Kidney glomerular epithelial cell (primary cell): Measurements from ENCODE around the gene MBD3L5.
"Not testable (repeated sequence)": the region's sequence is repeated elsewhere in the genome, so short reads cannot be mapped to it uniquely, and the experiment has no call there.

Source experiments
- DNase-seq: peaks from one replicate; lab custom pipeline; 2025; lab: John Stamatoyannopoulos, UW

MBD3L5 gene

DNA sequence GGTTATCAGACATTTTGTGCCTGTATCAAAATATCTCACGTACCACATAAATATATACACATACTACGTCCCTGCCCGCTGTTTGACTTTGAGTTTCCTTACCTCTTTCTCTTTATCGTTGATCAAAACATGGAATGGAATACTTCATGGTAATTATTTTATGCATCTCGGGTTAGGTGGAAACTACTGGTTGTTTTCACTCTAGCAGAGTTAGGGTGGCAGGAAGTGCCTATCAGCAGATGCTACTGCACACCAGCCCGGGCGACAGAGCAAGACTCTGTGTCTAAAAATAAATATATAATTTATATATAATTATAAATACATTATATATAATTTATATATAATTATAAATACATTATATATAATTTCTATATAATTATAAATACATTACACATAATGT is 22.5 kb downstream of the MBD3L5 start:
- not testable (repeated sequence) for DNase-seq

DNA sequence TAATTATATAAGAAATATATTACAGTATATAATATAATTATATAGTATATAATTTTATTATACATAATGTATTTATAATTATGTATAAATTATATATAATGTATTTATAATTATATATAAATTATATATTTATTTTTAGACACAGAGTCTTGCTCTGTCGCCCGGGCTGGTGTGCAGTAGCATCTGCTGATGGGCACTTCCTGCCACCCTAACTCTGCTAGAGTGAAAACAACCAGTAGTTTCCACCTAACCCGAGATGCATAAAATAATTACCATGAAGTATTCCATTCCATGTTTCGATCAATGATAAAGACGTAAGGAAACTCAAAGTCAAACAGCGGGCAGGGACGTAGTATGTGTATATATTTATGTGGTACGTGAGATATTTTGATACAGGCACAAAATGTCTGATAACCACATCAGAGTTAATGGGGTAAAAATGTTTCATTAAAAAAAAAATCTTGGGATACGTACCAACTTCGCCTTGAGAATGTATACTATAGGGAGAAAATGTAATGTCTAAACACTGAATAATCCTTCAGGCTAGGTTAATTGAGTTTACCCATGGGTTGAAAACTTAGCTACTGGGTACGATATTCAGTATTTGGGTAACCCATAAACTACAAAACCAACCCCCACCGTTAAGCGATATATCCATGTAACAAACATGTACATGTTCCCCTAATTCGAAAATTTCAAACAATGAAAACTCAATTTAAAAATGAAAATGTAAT is 24.4 kb downstream of the MBD3L5 start:
- not testable (repeated sequence) for DNase-seq

DNA sequence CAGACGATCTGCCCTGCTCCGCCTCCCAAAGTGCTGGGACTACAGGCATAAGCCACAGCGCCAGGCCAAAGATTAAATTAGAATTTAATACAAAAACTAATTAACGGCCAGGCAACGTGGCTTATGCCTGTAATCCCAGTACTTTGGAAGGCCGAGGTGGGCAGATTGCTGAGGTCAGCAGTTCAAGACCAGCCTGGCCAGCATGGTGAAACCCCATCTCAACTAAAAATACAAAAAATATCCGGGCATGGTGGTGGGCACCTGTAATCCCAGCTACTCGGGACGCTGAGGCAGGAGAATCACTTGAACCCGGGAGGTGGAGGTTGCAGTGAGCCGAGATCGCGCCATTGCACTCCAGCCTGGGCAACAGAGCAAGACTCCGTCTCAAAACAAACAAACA is 25.3 kb downstream of the MBD3L5 start:
- not testable (repeated sequence) for DNase-seq

DNA sequence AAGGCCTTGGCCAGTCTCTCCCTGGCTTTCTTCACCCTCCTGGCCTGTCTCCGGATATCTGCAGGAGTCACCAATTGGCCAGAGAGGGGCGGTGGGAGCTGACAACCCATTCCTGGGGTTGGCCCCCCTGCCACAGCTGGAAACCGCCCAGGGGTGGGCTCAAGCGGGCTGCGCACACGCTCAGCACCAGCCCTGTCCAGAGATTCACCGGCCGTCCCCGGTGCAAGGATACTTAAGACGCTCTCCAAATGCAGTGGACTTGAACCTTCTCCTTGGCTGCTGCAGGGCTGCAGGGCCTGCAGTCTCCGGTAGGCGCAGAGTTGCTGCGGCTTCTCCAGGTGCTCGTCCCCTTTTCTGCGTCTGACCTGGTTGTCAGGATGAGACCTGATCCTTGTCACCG is 26.0 kb downstream of the MBD3L5 start:
- DNase-seq: not testable (repeated sequence)

DNA sequence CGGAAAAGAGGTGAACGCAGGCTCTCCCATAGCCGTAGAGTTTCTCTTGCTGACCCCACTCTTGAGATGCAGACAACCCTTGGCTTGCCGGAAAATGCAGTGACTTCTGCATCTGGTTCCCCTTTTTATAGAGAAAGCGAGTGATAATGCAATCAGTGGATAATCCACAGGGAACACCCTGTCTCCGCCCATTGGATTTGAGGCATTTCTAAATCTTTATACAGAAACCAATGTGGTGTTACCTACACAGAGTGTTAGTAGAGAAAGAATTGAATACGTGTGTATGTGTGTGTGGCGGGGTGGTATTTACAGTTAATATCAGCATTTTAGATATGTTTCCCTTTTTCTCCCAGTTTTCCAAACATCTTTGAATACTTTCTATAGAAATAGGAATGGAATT is 28.2 kb downstream of the MBD3L5 start, which contains the start of gene MBD3L3:
Gene MBD3L3 (minus strand): TSS at position 101 of the 400 bp plus-strand sequence. CDS start 71 bp downstream, at position 30.
- DNase-seq: not testable (repeated sequence)

DNA sequence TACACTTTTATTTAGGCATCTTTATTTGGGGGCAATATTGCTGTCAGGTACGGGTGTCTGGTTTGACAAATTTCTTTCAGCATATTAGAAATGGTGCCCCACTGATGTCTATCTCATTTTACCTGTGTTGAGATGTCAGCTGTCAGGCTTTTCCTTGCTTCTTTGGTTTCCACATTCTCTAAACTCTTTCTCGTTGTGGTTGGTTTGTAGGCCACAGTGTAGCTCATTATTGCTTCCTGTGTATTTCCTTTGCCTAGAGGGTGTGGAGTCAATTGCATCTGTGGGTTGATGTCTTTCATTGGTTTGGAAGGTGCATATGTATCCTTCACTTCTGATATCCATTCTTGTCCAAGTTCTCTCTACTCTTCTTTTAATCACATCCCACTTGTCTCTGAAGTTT is 29.6 kb downstream of the MBD3L5 start:
- not testable (repeated sequence) for DNase-seq

DNA sequence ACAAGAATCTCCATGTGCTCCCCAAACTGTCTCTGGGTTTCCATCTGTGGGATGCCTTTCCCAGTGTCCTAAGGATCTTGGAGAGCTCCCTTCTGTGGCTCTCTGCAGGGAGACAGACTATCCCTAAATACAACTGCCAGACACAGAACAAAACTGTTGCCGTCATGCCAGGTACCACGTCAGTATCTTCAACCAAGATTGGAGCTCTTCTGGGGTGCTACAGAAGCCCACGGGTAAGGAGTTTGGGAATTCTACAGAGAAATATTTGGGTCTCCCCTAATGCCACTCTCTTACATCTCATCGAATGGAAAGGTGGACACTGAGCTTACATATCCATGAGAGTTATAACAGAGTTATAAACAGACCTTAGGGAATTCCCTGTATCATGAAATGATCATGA is 33.0 kb downstream of the MBD3L5 start:
- DNase-seq: no peak

DNA sequence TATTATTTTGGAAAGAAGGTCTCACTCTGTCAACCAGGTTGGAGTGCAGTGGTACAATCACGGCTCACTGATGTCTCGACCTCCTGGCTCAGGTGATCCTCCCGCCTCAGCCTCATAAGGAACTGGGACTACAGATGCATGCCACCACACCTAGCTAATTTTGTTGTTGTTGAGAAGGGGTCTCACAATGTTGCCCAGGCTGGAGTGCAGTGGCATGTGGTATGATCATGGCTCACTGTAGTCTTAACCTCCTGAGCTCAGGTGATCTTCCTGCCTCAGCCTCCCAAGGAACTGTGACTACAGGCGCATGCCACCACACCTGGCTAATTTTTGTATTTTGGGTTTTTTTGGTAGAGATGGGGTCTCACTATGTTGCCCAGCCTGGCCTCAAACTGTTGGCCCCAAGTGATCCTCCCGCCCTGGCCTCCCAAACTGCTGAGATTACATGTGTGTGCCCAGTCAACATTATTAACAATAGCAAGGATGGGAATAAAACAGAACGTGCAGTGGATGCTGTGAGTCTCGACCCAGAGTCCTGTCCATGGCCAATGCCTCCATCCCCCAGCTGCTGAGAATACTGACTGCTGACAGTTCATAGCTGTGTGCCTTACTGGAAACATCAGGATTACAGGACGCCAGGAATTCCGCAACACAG is 33.5 kb downstream of the MBD3L5 start:
- DNase-seq: no peak

DNA sequence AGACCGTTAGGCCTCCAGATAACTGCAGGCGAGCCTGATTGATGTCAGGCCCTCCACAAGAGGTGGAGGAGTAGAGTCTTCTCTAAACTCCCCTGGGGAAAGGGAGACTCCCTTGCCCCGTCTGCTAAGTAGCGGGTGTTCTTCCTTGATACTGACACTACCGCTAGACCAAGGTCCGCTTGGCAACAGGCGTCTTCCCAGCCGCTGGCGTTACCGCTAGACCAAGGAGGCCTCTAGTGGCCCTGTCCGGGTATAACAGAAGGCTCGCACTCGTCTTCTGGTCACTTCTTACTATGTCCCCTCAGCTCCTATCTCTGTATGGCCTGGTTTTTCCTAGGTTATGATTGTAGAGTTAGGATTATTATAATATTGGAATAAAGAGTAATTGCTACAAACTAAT is 36.7 kb downstream of the MBD3L5 start:
- not testable (repeated sequence) for DNase-seq

- DNase-seq: no peak
Observed at GRCh38 chr19:7067716-7068115, 37.3 kb downstream of the MBD3L5 start.

DNA sequence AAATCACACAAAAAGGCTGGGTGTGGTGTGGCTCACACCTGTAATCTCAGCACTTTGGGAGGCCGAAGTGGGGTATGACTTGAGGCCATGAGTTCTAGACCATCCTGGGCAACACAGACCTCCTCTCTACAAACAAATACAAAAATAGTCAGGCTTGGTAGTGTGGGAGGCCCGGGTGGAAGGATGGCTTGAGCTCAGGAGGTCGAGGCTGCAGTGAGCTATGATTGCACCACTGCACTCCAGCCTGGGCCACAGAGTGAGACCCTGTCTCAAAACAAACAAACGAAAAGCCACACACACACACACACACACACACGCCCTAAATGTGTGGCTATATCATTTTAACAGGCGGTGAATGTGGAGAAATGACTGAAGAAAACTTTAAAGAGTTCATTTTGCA is 38.2 kb downstream of the MBD3L5 start:
- no peak for DNase-seq

DNA sequence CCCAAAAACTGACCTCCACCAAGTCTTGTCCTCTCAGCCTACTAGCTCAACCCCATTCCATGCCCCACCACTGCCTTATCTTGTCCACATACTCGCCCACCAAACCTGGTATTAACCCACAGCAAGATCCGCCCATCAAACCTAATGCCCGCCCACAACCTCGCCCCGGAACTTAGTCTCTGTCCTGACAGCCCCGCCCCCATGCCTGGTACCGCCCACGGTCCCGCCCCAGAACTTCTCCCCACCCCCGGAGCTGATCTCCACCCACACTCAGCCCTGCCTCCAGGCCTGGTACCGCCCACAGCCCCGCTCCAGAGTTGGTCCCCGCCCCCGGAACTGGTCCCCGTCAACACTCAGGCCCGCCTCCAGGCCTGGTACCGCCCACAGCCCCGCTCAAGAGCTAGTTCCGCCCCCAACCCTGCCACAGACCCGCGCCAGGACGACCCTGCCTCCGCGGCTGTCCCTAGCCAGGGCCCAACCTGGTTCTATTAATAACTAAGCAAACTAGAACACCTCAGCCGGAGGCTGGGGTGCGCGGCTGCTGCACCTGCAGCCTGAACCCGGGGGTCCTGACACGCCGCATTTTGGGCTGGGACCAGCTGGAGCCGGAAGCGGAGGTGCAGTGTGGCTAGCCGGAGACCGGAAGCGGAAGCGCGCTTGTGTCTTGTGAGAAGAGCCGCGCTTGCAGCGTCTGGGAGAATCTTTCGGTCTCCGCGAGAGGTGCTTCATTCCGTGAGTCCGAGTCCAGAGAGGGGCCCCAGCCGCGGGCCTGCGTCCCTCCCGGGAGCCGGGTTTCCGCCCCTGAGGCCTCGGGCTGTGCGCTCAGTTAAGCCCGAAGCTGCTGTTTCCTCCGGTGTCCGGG is 38.9 kb downstream of the MBD3L5 start, which contains the start of gene ZNF557:
Gene ZNF557 (plus strand): TSS at position 662 of the 862 bp plus-strand sequence. CDS start 5,372 bp downstream, outside the sequence.
- peak; percentile 86 for DNase-seq

DNA sequence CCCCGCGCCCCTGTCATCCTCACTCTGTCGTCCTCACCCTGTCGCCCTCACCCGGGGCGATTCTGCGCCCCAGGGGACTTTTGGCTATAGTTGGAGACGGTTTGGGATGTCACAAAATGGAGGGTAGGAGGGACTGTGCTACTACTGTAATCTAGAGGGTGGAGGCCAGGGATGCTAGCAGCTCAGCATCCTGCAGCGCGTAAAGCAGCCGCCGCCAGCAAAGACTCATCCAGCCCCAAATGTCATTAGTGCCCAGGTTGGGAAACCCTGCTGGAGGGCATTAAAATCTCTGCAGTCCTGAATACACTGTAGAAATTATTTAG is 39.5 kb downstream of the MBD3L5 start:
- DNase-seq: no peak

DNA sequence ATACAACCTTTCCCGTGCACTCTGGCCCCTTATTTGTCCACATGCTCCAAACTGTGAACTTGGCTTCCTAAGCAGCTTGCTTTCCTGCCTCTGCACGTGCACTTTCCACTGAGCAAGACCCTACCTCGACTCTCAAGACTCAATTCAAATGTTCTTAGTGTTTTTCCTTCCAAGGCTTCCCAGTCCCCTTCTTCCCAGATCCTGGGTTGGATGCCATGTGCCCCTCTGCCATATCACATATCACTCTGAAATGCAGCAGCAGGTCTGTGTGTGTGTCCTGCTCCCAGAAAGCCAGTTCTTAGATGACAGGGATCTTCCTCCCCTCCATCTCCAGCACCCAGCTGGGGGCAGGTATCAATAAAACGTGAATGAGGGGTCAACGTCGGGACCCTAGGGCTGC is 42.2 kb downstream of the MBD3L5 start:
- DNase-seq: no peak

GRCh38 chr19:7074705-7075282 is 44.4 kb downstream of the MBD3L5 start:
- no peak for DNase-seq

DNA sequence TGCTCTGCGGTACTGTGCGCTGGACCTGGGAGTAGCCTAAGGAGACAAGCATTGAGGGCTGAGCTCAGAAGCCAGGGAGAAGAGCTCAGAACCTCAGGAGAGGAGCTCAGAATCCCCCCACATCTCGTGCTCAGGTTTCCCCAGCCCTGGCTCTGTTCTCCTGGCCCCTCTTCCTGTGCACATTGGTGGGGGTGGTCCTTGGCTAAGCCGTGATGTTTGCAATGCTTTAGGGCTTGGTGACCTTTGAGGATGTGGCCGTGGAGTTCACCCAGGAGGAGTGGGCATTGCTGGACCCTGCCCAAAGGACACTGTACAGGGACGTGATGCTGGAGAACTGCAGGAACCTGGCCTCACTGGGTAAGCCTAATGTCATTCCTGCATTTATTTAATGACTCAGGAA is 45.8 kb downstream of the MBD3L5 start:
- DNase-seq: no peak

GRCh38 chr19:7078008-7078407 is 47.6 kb downstream of the MBD3L5 start:
- no peak for DNase-seq
